Keratinocyte (primary cell): ENCODE data around the gene CDK14. TPM values are rescaled to one million over a fixed set of nuclear protein-coding genes. Genes with fewer than 3 reads are reported as not detected.

ENCODE experiments used
- DNase-seq: peaks from one replicate; pipeline ENCODE4 v3.0.0-alpha.2; 2011; ENCODE audit warnings: low read depth, missing footprints, low spot score
- FAIRE-seq: peaks from 2 replicates; lab custom pipeline; 2011; peaks lifted over from hg19 to GRCh38; lab: Jason Lieb, UNC
- H2AFZ ChIP-seq: 2 replicates; pipeline ENCODE4 v1.6.0; 2012; ENCODE audit warnings: low read length, control low read depth, inconsistent platforms; ENCODE audit not compliant: control insufficient read depth
- H3K27ac ChIP-seq: 2 replicates; pipeline ENCODE4 v1.5.1; 2011; ENCODE audit warnings: low read length; ENCODE audit not compliant: control insufficient read depth, insufficient read depth
- H3K27me3 ChIP-seq: 3 replicates; pipeline ENCODE4 v1.6.0; 2011; ENCODE audit warnings: low read length; ENCODE audit not compliant: control insufficient read depth, insufficient read depth; ENCODE audit errors: extremely low read depth
- H3K36me3 ChIP-seq, 2 experiments: 2 replicates in 1 of 2; 3 replicates in 1 of 2; pipeline ENCODE4 v1.5.1; 2011; ENCODE audit warnings: low read length in 2 of 2, mild to moderate bottlenecking in 1 of 2; ENCODE audit not compliant: control insufficient read depth in 2 of 2, insufficient read depth in 2 of 2; ENCODE audit errors: extremely low read depth in 1 of 2
- H3K4me1 ChIP-seq: 3 replicates; pipeline ENCODE4 v1.5.1; 2011; ENCODE audit warnings: low read length; ENCODE audit not compliant: control insufficient read depth, insufficient read depth; ENCODE audit errors: extremely low read depth
- H3K4me2 ChIP-seq: 3 replicates; pipeline ENCODE4 v1.6.0; 2011; ENCODE audit warnings: low read depth, low read length; ENCODE audit not compliant: control insufficient read depth, insufficient read depth; ENCODE audit errors: extremely low read depth
- H3K4me3 ChIP-seq, 3 experiments: fragments of 200-600 bp in 1 of 3; sonication (generic) in 1 of 3; 2 replicates in 2 of 3; 3 replicates in 1 of 3; pipeline ENCODE4 v1.5.1; 2011 to 2016; ENCODE audit warnings: low read length in 3 of 3, mild to moderate bottlenecking in 3 of 3, control low read depth in 2 of 3, inconsistent platforms in 1 of 3, low read depth in 1 of 3, mixed read lengths in 1 of 3, mixed run types in 1 of 3, moderate library complexity in 1 of 3; ENCODE audit not compliant: control insufficient read depth in 2 of 3, insufficient read depth in 2 of 3; ENCODE audit errors: extremely low read depth in 1 of 3
- H3K79me2 ChIP-seq: 2 replicates; pipeline ENCODE4 v1.6.0; 2012; ENCODE audit warnings: low read length; ENCODE audit not compliant: control insufficient read depth, insufficient read depth
- H3K9ac ChIP-seq: 3 replicates; pipeline ENCODE4 v1.6.0; 2011; ENCODE audit warnings: low read length; ENCODE audit not compliant: control insufficient read depth, insufficient read depth; ENCODE audit errors: extremely low read depth
- H3K9me1 ChIP-seq: 3 replicates; pipeline ENCODE4 v1.6.0; 2011; ENCODE audit warnings: low read length; ENCODE audit not compliant: control insufficient read depth, insufficient read depth; ENCODE audit errors: extremely low read depth
- H3K9me3 ChIP-seq: 2 replicates; pipeline ENCODE4 v1.5.1; 2012; ENCODE audit warnings: low read depth, low read length; ENCODE audit not compliant: control insufficient read depth
- H4K20me1 ChIP-seq: 3 replicates; pipeline ENCODE4 v1.6.0; 2011; ENCODE audit warnings: low read length; ENCODE audit not compliant: control insufficient read depth, insufficient read depth; ENCODE audit errors: extremely low read depth
- EZH2 ChIP-seq: IDR thresholded peaks from one replicate; pipeline ENCODE4 v1.6.1; 2012; ENCODE audit warnings: inconsistent platforms, mild to moderate bottlenecking, low read length, moderate library complexity
- dilution Hi-C: fragments of 300-500 bp; cut with MboI; formaldehyde crosslinking; loops from one replicate; pipeline ENCODE4 v1.7.0; 2020; ENCODE audit warnings: low sequenced_read_pairs; ENCODE audit not compliant: extremely low pct_ligation_motif_present
- polyA plus RNA-seq, 5 experiments: library from polyadenylated mRNA; depleted of rRNA in 3 of 5; stranded (reverse) in 3 of 5; stranded (forward) in 1 of 5; unstranded in 1 of 5; fragments of >200 nt; gene quantifications; 1 replicate in 1 of 5; 2 replicates in 3 of 5; 3 replicates in 1 of 5; pipeline versions ENCODE4 v1.2.1 to v1.2.3, GENCODE V29; 2011 to 2012; ENCODE audit warnings: missing spikeins in 2 of 5, low read depth in 1 of 5, low replicate concordance in 1 of 5
- TF ChIP-seq, protein P1 (sequence below), 3 experiments: IDR thresholded peaks in 1 of 3; conservative IDR thresholded peaks in 1 of 3; optimal IDR thresholded peaks in 1 of 3; 2 replicates in 2 of 3; 3 replicates in 1 of 3; pipeline versions ENCODE3 to v1.5.1; 2011; ENCODE audit warnings: low read length in 3 of 3, mild to moderate bottlenecking in 3 of 3, moderate library complexity in 2 of 3, control low read depth in 1 of 3, inconsistent platforms in 1 of 3; ENCODE audit not compliant: insufficient read depth in 2 of 3; ENCODE audit errors: extremely low read depth in 1 of 3

Gene CDK14
- polyA plus RNA-seq, 1 donor (not counting 4 experiments of a cell fraction or from before 2014, with no cell fraction given): 4.0 TPM

DNA sequence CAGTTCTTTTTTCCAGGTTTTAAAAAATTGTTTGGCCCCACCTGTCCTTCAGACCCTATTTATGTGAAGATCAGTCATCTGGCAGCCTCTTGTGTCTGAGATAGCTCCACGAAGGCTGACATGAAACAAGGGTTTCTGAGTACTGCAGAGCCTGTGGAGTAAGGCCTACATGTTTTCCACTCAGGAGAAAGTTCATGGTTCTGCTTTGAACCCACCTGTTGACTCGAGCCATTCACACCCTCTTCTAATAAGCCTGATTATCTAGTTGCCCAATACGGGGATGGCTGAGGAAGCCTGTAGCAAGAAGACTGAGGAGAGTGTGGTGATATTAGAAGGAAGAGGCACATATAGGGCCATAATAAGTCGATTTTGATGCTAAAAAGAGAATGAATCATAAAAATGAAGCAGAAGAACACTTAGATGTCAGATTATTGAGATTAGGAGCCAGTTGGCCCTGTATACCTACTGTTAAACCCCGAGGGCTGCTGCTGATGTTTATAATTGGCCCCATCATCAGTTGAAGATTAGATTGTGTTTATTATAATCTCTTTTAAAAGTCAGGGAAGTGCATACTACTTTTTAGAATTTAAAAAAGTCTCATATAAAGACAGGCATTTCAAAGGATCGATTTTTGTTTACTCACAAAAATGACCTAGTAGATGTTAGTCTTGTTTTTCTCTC is 109.4 kb downstream of the CDK14 start:
- no peaks in the 10 kb centered on the region for H3K9me1 ChIP-seq
- H3K4me3 ChIP-seq: no peak overlapping the region
- H2AFZ ChIP-seq: no peak overlapping the region
- no peaks in the 10 kb centered on the region for H3K27me3 ChIP-seq
- DNase-seq (no peak), FAIRE-seq (no peak)
- H3K9ac ChIP-seq: no peak overlapping the region
- no peaks in the 10 kb centered on the region for H3K4me1 ChIP-seq
- no peak overlapping the region for H3K27ac ChIP-seq
- no peaks in the 10 kb centered on the region for H3K36me3 ChIP-seq
- dilution Hi-C loops: no loop called here
- H3K4me2 ChIP-seq: no peak overlapping the region
- no peaks in the 10 kb centered on the region for H4K20me1 ChIP-seq
- H3K79me2 ChIP-seq: no peaks in the 10 kb centered on the region
- H3K9me3 ChIP-seq: no peaks in the 10 kb centered on the region
- TF ChIP-seq, protein P1, sequence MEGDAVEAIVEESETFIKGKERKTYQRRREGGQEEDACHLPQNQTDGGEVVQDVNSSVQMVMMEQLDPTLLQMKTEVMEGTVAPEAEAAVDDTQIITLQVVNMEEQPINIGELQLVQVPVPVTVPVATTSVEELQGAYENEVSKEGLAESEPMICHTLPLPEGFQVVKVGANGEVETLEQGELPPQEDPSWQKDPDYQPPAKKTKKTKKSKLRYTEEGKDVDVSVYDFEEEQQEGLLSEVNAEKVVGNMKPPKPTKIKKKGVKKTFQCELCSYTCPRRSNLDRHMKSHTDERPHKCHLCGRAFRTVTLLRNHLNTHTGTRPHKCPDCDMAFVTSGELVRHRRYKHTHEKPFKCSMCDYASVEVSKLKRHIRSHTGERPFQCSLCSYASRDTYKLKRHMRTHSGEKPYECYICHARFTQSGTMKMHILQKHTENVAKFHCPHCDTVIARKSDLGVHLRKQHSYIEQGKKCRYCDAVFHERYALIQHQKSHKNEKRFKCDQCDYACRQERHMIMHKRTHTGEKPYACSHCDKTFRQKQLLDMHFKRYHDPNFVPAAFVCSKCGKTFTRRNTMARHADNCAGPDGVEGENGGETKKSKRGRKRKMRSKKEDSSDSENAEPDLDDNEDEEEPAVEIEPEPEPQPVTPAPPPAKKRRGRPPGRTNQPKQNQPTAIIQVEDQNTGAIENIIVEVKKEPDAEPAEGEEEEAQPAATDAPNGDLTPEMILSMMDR (optimal IDR thresholded peaks at IDR 0.05 in 1 of 3, IDR thresholded peaks at IDR 0.05 in 1 of 3, conservative IDR thresholded peaks at IDR 0.05 in 1 of 3; ENCODE audit: extremely low read depth in 1 of 3, insufficient read depth in 2 of 3, low read length in 3 of 3): no peak
- TF ChIP-seq EZH2: no peak

DNA sequence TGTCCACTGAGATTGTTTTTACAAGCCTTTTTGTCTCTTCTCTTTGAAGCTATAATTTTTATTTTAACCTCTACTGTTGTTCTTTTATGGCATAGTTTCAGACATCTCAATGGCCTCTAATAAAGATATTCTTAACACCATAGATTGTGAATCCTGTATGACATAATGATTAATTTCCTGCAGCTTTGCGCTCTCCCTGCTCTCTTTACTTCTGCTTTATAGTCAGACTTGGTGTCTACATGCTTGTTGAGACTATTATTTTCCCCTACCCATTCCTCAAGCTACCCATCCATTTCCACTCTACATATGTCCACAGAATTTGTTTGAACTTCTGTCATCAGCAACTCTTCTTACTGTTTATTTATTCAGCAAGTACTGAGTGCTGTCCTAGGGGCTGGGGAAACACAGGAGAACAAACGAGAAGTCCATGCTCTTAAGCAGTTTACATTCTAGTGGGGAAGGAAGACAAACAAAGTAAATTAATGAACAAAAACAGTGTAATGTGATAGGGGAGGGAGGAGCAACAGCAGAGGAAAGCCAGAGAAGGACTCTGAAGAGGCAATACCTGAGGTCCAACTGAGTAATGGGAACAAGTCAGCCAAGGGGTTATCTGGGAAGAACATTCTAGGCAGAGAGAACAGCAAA is 110.1 kb downstream of the CDK14 start:
- H3K27ac ChIP-seq: no peak overlapping the region
- no peaks in the 10 kb centered on the region for H3K79me2 ChIP-seq
- no peaks in the 10 kb centered on the region for H3K9me1 ChIP-seq
- H2AFZ ChIP-seq: no peak overlapping the region
- FAIRE-seq (no peak), DNase-seq (no peak)
- TF ChIP-seq, protein P1 (optimal IDR thresholded peaks at IDR 0.05 in 1 of 3, IDR thresholded peaks at IDR 0.05 in 1 of 3, conservative IDR thresholded peaks at IDR 0.05 in 1 of 3; ENCODE audit: extremely low read depth in 1 of 3, insufficient read depth in 2 of 3, low read length in 3 of 3): no peak
- no peak for TF ChIP-seq EZH2
- H3K36me3 ChIP-seq: no peaks in the 10 kb centered on the region
- dilution Hi-C loops: no loop called here
- no peaks in the 10 kb centered on the region for H3K4me1 ChIP-seq
- no peak overlapping the region for H3K4me3 ChIP-seq
- no peak overlapping the region for H3K9ac ChIP-seq
- H4K20me1 ChIP-seq: no peaks in the 10 kb centered on the region
- H3K4me2 ChIP-seq: no peak overlapping the region
- no peaks in the 10 kb centered on the region for H3K27me3 ChIP-seq
- no peaks in the 10 kb centered on the region for H3K9me3 ChIP-seq
